Smooth muscle cell of trachea (primary cell): ENCODE measurements around the gene ARID3C. TPM values are rescaled to one million over a fixed set of nuclear protein-coding genes. Genes with fewer than 3 reads are reported as not detected.

Experiments used
- total RNA-seq: library from RNA; depleted of rRNA; stranded (reverse); fragments of >200 nt; gene quantifications from 2 replicates; pipeline ENCODE4 v1.2.1, GENCODE V29; 2014

Gene ARID3C
- not detected in 2 replicates for total RNA-seq

GRCh38 chr9:34628656-34629490 is at the start of gene ARID3C:
ARID3C (minus strand) TSS chr9:34629066; CDS start chr9:34628014, 1,052 bp downstream.

GRCh38 chr9:34662526-34663302 is 33.8 kb upstream of the ARID3C start, which contains the start of gene CCL27:
CCL27 (minus strand) TSS chr9:34662657; CDS start chr9:34662633, 24 bp downstream.

GRCh38 chr9:34651876-34652601 is 23.2 kb upstream of the ARID3C start, which contains the start of gene IL11RA:
IL11RA (plus strand) TSS chr9:34652185; CDS start chr9:34655218, 3,033 bp downstream.

GRCh38 chr9:34646211-34647083 is 17.6 kb upstream of the ARID3C start, which contains the start of gene GALT:
GALT (plus strand) TSS chr9:34646675; CDS start chr9:34646705, 30 bp downstream.

GRCh38 chr9:34637356-34638137 is 8.7 kb upstream of the ARID3C start, which contains the start of gene SIGMAR1:
SIGMAR1 (minus strand) TSS chr9:34637787; CDS start chr9:34637697, 90 bp downstream.

GRCh38 chr9:34620061-34620994 is 8.5 kb downstream of the ARID3C start, which contains the start of gene DCTN3:
DCTN3 (minus strand) TSS chr9:34620495; CDS start chr9:34620464, 31 bp downstream.

GRCh38 chr9:34611811-34612787 is 16.8 kb downstream of the ARID3C start, which contains the start of gene RPP25L:
RPP25L (minus strand) TSS chr9:34612097; CDS start chr9:34611296, 801 bp downstream.

GRCh38 chr9:34589636-34590380 is 39.1 kb downstream of the ARID3C start, which contains the start of gene CNTFR:
CNTFR (minus strand) TSS chr9:34589724; CDS start chr9:34568981, 20,743 bp downstream.

Other genes starting within 250 kb of the ARID3C start
- 5.5 and 8.6 TPM in 2 replicates for gene FAM219A, start 170.5 kb downstream of the ARID3C start, total RNA-seq
- gene DNAI1, start 170.3 kb downstream of the ARID3C start, total RNA-seq, result under 0.01 and 0.58 TPM in 2 replicates
- not detected in 2 replicates for gene ENHO, start 106.1 kb downstream of the ARID3C start, total RNA-seq
- gene CNTFR, start 39.3 kb downstream of the ARID3C start, total RNA-seq, result 0.44 TPM in 1 of 2 replicates, not detected in the other
- 25.9 and 26.6 TPM in 2 replicates for gene RPP25L, start 17.0 kb downstream of the ARID3C start, total RNA-seq
- gene DCTN3, start 8.6 kb downstream of the ARID3C start, total RNA-seq, result 84.4 and 159 TPM in 2 replicates
- gene SIGMAR1, start 8.7 kb upstream of the ARID3C start, total RNA-seq, result 71.1 and 88.0 TPM in 2 replicates
- 35.3 and 47.3 TPM in 2 replicates for gene GALT, start 17.6 kb upstream of the ARID3C start, total RNA-seq
- gene IL11RA, start 23.1 kb upstream of the ARID3C start, total RNA-seq, result 16.0 and 23.0 TPM in 2 replicates
- 0.15 and 0.17 TPM in 2 replicates for gene CCL27, start 33.6 kb upstream of the ARID3C start, total RNA-seq
- gene CCL19, start 62.2 kb upstream of the ARID3C start, total RNA-seq, result not detected in 2 replicates
- gene CCL21, start 81.1 kb upstream of the ARID3C start, total RNA-seq, result not detected in 2 replicates